HG02642 (cell line): ENCODE measurements around the gene SUGP2.

ENCODE experiments used
- ATAC-seq: cut with Tn5 transposase; IDR thresholded peaks from one replicate; pipeline ENCODE4 v1.9.1; 2021; ENCODE audit warnings: mild to moderate bottlenecking; ENCODE audit not compliant: unreplicated experiment, poor library complexity

SUGP2 gene

GRCh38 chr19:19059837-19060611 lies 26.7 kb upstream of the SUGP2 start:
- ATAC-seq, result no peak

- no peak for ATAC-seq
Measured at GRCh38 chr19:19059018-19059836, 25.9 kb upstream of the SUGP2 start.

- no peak for ATAC-seq
Measured at GRCh38 chr19:19057720-19058119, 24.4 kb upstream of the SUGP2 start.

- no peak for ATAC-seq
Measured at GRCh38 chr19:19057317-19057716, 24.0 kb upstream of the SUGP2 start.

GRCh38 chr19:19056636-19057275 lies 23.4 kb upstream of the SUGP2 start:
- ATAC-seq, result no peak

GRCh38 chr19:19055701-19056100 lies 22.4 kb upstream of the SUGP2 start:
- no peak for ATAC-seq

- ATAC-seq, result no peak
Measured at GRCh38 chr19:19054939-19055440, 21.7 kb upstream of the SUGP2 start.

- no peak for ATAC-seq
Measured at GRCh38 chr19:19054315-19054938, 21.1 kb upstream of the SUGP2 start.

GRCh38 chr19:19053508-19054314 lies 20.4 kb upstream of the SUGP2 start:
- no peak for ATAC-seq

- no peak for ATAC-seq
Measured at GRCh38 chr19:19052921-19053320, 19.6 kb upstream of the SUGP2 start.

GRCh38 chr19:19051478-19052213 lies 18.3 kb upstream of the SUGP2 start:
- ATAC-seq, result no peak

GRCh38 chr19:19050731-19051130 lies 17.4 kb upstream of the SUGP2 start:
- no peak for ATAC-seq

GRCh38 chr19:19050104-19050503 lies 16.8 kb upstream of the SUGP2 start:
- no peak for ATAC-seq

GRCh38 chr19:19049406-19049805 lies 16.1 kb upstream of the SUGP2 start:
- no peak for ATAC-seq

GRCh38 chr19:19043881-19044280 lies 10.6 kb upstream of the SUGP2 start:
- no peak for ATAC-seq

- no peak for ATAC-seq
Measured at GRCh38 chr19:19043481-19043880, 10.2 kb upstream of the SUGP2 start.

GRCh38 chr19:19042732-19043280 lies 9.5 kb upstream of the SUGP2 start:
- no peak for ATAC-seq

- no peak for ATAC-seq
Measured at GRCh38 chr19:19040417-19040816, 7.1 kb upstream of the SUGP2 start.

GRCh38 chr19:19039901-19040300 lies 6.6 kb upstream of the SUGP2 start:
- no peak for ATAC-seq
